Heart right ventricle (tissue), 16 donors: ENCODE data around the gene IFNA2. TPM values are rescaled to one million over a fixed set of nuclear protein-coding genes. Genes with fewer than 3 reads are reported as not detected.

ENCODE experiments used
- ATAC-seq, 8 donors: fragments of 200-7000 bp; cut with Tn5 transposase; one replicate each; pipeline ENCODE4 v1.9.1; 2020; ENCODE audit warnings: mild to moderate bottlenecking in 8 of 8, moderate library complexity in 8 of 8, moderate number of reproducible peaks in 1 of 8
- DNase-seq, 2 donors: peaks; one replicate each; pipeline ENCODE4 v3.0.0-alpha.2; 2020
- H3K27ac ChIP-seq, 10 donors: fragments of 200-600 bp; sonication (generic) in 2 of 10; one replicate each; pipeline versions ENCODE4 v1.5.0 to v1.8.0; 2020 to 2022; ENCODE audit warnings: mild to moderate bottlenecking in 3 of 10
- H3K27me3 ChIP-seq, 7 donors: fragments of 200-600 bp; one replicate each; pipeline ENCODE4 v1.8.0; 2021 to 2022; ENCODE audit warnings: mild to moderate bottlenecking in 2 of 7
- H3K36me3 ChIP-seq, 9 donors: fragments of 200-600 bp; sonication (generic) in 1 of 9; one replicate each; pipeline versions ENCODE4 v1.5.0 to v1.8.0; 2020 to 2022; ENCODE audit warnings: mild to moderate bottlenecking in 2 of 9
- H3K4me1 ChIP-seq, 9 donors: fragments of 200-600 bp; sonication (generic) in 1 of 9; one replicate each; pipeline versions ENCODE4 v1.5.0 to v1.8.0; 2020 to 2022; ENCODE audit warnings: mild to moderate bottlenecking in 4 of 9
- H3K4me3 ChIP-seq, 10 donors: fragments of 200-600 bp; sonication (generic) in 2 of 10; one replicate each; pipeline versions ENCODE4 v1.5.0 to v1.8.0; 2020 to 2022; ENCODE audit warnings: mild to moderate bottlenecking in 7 of 10, moderate library complexity in 2 of 10
- H3K9me3 ChIP-seq, 11 donors: fragments of 200-600 bp in 10 of 11; sonication (generic) in 2 of 11; one replicate each; pipeline versions ENCODE4 v1.5.0 to v1.8.0; 2013 to 2022; ENCODE audit warnings: mild to moderate bottlenecking in 2 of 11, control low read depth in 1 of 11, moderate library complexity in 1 of 11
- WGBS, 2 donors: extraction: QIAGEN DNeasy Blood & Tissue Kit; methylation state at CpG; one replicate each; pipeline ENCODE4 v1.1.7; 2013; ENCODE audit warnings: inconsistent platforms in 1 of 2; 5-methylcytosine and 5-hydroxymethylcytosine counted together
- intact Hi-C, 10 donors: fragments of 100-400 bp; cut with DNase I; formaldehyde crosslinking; loops; one replicate each; pipeline versions ENCODE4 v1.11.1 to v1.14.2; 2022
- polyA plus RNA-seq, 2 donors: library from polyadenylated mRNA; stranded (reverse); fragments of 200-250 nt; gene quantifications; one replicate each; pipeline ENCODE4 v1.2.3, GENCODE V29; 2013
- total RNA-seq, 10 donors: library from RNA; stranded (reverse); fragmentation: NEBNext Ultra II Directional in 3 of 10; extraction: Animal tissue kit (Norgen Biotek cat#: 25700) in 3 of 10; gene quantifications; one replicate each; pipeline versions ENCODE4 v1.2.1 to v1.2.4, GENCODE V29; 2021 to 2023
- TF ChIP-seq, protein P1 (sequence below), 9 donors: fragments of 200-600 bp; sonication (generic) in 2 of 9; IDR thresholded peaks; one replicate each; pipeline versions ENCODE4 v1.5.0 to v1.8.0; 2021 to 2022; ENCODE audit warnings: antibody characterized with exemption in 9 of 9, mild to moderate bottlenecking in 5 of 9, moderate library complexity in 1 of 9
- donor health status: Arrhythmogenic right ventricular cardiomyopathy.
- donor health status: ischemic (EF 13 %, LVEDD 7.1; RV severe dilation, severe dysfunction).
- donor health status: healthy with polysubstance abuse.
- donor health status: DM: no; HTN: yes; CAD: no.
- donor health status: DM: no; HTN: no; CAD: no.
- donor health status: ischemic (EF 25% LVEDD 6.9; RV normal size, moderate dysfunction).
- donor health status: ischemic (EF 25% LVEDD 5.7; RV mildly dilated, moderate dysfunction).
- donor health status: healthy.
- donor health status: DM: yes; HTN: yes; CAD: no.
- donor health status: Ischemic cardiomyopathy.
- donor health status: ischemic (EF 35%, LVEDD 5.7; RV mildly dilated, moderate dysfunction).
- donor health status: nonischemic (EF 11% LVEDD 7.7; RV severe dilation, severe dysfunction).
- donor health status: DM: yes; HTN: yes; CAD: no.
- donor health status: PGD.
- donor health status: ischemic (EF 29% LVEDD 5.4; RV normal size, mild dysfunction).
- donor health status: nonischemic (EF 23%, LVEDD 6.1; RV moderate dilation, normal function).

Gene IFNA2
- total and polyA plus RNA-seq, 12 donors: not detected

- TF ChIP-seq, protein P1, sequence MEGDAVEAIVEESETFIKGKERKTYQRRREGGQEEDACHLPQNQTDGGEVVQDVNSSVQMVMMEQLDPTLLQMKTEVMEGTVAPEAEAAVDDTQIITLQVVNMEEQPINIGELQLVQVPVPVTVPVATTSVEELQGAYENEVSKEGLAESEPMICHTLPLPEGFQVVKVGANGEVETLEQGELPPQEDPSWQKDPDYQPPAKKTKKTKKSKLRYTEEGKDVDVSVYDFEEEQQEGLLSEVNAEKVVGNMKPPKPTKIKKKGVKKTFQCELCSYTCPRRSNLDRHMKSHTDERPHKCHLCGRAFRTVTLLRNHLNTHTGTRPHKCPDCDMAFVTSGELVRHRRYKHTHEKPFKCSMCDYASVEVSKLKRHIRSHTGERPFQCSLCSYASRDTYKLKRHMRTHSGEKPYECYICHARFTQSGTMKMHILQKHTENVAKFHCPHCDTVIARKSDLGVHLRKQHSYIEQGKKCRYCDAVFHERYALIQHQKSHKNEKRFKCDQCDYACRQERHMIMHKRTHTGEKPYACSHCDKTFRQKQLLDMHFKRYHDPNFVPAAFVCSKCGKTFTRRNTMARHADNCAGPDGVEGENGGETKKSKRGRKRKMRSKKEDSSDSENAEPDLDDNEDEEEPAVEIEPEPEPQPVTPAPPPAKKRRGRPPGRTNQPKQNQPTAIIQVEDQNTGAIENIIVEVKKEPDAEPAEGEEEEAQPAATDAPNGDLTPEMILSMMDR (IDR thresholded peaks at IDR 0.05): no peak
- H3K4me1 ChIP-seq: no peaks in the 10 kb centered on the region
- WGBS, 2 donors: 53 to 69% methylated on average over 2 of the region's 2 CpGs
- no peak overlapping the region for H3K4me3 ChIP-seq
- intact Hi-C loops: no loop called here
- peaks cover 0 to 47% (median 20%) of the 10 kb centered on the region in 7 donors for H3K27me3 ChIP-seq
- H3K36me3 ChIP-seq: no peaks in the 10 kb centered on the region
- ATAC-seq (no peak), DNase-seq (no peak)
- no peaks in the 10 kb centered on the region for H3K9me3 ChIP-seq
- no peak overlapping the region for H3K27ac ChIP-seq
Measured at GRCh38 chr9:21429191-21429590, 44.0 kb upstream of the IFNA2 start.

- peaks cover 0 to 44% (median 18%) of the 10 kb centered on the region in 7 donors for H3K27me3 ChIP-seq
- no peak for ATAC-seq
- WGBS, 2 donors: 61 to 64% methylated on average over 1 of the region's 1 CpG
- no peak overlapping the region for H3K4me3 ChIP-seq
- no peaks in the 10 kb centered on the region for H3K36me3 ChIP-seq
- no peak overlapping the region for H3K27ac ChIP-seq
- TF ChIP-seq, protein P1 (IDR thresholded peaks at IDR 0.05): no peak
- no peaks in the 10 kb centered on the region for H3K9me3 ChIP-seq
- DNase-seq: no peak
- no peaks in the 10 kb centered on the region for H3K4me1 ChIP-seq
- intact Hi-C loops: no loop called here
Measured at GRCh38 chr9:21428235-21428634, 43.0 kb upstream of the IFNA2 start.

DNA sequence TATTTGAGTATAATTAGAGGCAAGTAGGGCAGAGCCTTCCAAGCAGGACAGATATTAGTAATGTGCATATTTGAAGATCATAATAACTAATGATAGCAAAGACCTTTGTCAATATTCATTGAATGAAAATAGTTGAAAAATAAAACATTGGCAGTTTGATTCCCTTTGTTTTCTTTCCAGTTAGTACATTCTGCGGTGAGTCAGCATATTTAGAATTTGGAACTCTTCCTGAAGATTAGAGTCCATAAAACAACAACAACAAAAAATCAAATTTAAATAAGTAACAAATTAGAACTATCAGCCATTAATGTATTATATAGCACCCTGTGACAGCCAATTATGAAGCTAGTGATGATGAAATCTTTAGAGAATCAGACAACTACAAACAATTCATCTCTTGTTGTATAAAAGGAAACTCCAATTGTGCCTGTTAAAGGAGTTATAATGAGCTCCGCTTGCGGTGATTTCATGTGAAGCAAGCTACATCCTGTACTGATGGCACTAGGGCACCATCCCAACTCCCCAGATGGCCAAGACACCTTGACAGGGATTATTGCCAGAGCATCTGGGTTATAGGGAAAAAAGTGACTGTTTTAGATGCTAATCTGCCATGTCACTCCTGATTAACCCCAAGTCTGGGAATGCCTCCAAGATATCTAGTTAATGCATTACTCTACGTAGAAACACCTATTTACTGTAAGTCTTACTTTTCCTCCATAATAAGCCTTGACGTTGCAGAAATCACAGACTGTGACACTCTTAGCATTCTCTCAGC, 30.5 kb upstream of the IFNA2 start:
- Histone ChIP-seq H3K4me1 (no peaks in the 10 kb centered on the region), H3K4me3 (no peak overlapping the region), H3K27ac (no peak overlapping the region), H3K36me3 (no peaks in the 10 kb centered on the region), H3K27me3 (peaks cover 0 to 17% (median 0%) of the 10 kb centered on the region in 7 donors), H3K9me3 (no peaks in the 10 kb centered on the region)
- TF ChIP-seq, protein P1 (IDR thresholded peaks at IDR 0.05): no peak
- WGBS, 2 donors: 74 to 78% methylated on average over 5 of the region's 5 CpGs
- DNase-seq: no peak
- intact Hi-C loops: no loop called here
- no peak for ATAC-seq

DNA sequence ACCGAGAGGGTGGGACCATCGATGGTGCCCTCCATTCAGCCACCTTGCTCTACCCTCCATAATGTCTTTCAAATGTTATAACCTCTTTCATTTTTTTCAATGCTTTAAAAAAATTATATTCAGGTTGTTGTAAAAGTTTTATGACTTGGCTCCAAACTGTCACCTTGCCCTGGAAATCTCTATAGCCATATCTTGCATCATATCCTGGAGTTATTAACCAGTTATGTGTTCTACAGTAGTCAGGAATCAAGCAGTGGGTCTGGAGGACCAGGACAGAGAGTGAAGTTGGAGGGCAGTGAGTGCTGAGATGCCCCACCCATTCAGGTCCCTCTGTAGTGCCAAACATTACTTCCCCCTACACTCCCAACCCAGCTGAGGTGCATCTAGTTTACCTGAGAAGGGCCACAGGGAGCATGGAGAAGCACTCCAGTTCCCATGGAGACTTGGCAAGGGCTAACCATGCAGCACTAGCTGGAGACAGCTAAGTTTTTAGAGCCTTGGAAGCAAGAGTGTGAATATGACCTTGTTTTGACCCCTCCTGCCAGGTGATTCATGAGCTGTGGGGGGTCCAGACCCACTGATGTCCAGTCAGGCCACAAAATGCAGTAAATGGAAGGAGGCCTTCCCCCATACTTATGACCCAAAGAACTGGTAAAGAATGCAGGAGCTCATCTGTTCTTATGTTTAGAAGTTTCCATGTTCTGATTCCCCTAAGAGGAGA, 29.2 kb upstream of the IFNA2 start:
- H3K27ac ChIP-seq: no peak overlapping the region
- no peak overlapping the region for H3K4me3 ChIP-seq
- peaks cover 0 to 24% (median 11%) of the 10 kb centered on the region in 7 donors for H3K27me3 ChIP-seq
- H3K9me3 ChIP-seq: no peaks in the 10 kb centered on the region
- intact Hi-C loops: no loop called here
- no peak for ATAC-seq
- DNase-seq: no peak
- no peaks in the 10 kb centered on the region for H3K36me3 ChIP-seq
- WGBS, 2 donors: 94 to 97% methylated on average over 2 of the region's 2 CpGs
- H3K4me1 ChIP-seq: no peaks in the 10 kb centered on the region
- TF ChIP-seq, protein P1 (IDR thresholded peaks at IDR 0.05): no peak
